Forelimb muscle (tissue), 1 donor: ENCODE data around the gene HUNK. TPM values are rescaled to one million over a fixed set of nuclear protein-coding genes. Genes with fewer than 3 reads are reported as not detected.
"Not testable (repeated sequence)": the region's sequence is repeated elsewhere in the genome, so short reads cannot be mapped to it uniquely, and the experiment has no call there.

ENCODE experiments used
- DNase-seq: peaks from one replicate; pipeline ENCODE4 v3.0.0-alpha.2; 2013; ENCODE audit warnings: low read depth
- polyA plus RNA-seq: library from polyadenylated mRNA; unstranded; fragments of 120-200 nt; gene quantifications from one replicate; pipeline ENCODE4 v1.2.1, GENCODE V29; 2013; ENCODE audit not compliant: insufficient read length

The HUNK gene
- polyA plus RNA-seq, 1 donor, result 5.0 TPM

DNA sequence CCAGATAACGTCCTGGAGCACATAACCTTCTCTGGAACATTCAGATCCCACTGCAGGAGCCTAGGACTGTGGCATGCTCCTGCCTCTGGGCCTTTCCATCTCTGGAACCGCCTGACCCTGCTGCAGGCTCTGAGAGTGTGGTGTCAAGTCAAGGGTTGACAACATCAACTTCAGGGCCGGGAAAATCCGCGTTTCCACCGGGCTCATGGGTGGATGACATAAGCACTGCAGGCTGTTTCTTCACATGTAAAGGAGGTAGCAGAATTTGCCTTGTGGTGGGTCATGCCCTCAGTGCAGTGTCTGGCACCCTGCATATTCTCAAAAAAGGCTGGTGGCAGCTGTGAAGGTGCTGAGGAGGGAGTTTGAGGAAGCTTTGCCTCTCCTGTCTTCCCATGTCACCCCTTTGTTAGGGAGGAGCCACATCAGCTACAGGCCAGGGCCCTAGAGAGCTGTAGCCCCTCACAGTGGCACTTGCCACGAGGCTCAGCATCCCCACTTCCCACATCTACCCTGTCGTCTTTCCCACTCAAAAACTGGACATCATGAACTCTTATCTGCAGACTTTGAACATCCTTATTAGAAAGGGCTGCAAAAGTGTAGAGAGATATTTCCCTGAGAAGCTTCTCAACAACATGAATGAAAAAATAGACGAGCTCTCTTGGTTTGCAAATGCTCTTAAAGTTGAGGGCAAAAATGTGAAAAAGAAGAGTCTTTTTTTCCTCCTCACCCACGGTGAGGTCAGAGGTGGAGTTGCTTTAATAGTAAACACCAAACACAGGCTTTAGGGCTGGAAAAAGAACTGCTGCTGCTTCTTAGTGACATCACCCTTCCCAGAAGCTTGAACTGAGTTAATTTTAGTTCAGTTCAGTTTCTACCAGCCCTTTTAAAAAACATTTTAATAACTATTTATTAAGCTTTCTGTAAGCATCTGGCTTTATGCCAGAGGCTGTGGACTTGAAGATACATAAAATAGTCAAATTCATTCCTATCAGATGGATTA is 121.3 kb downstream of the HUNK start:
- DNase-seq, result no peak

DNA sequence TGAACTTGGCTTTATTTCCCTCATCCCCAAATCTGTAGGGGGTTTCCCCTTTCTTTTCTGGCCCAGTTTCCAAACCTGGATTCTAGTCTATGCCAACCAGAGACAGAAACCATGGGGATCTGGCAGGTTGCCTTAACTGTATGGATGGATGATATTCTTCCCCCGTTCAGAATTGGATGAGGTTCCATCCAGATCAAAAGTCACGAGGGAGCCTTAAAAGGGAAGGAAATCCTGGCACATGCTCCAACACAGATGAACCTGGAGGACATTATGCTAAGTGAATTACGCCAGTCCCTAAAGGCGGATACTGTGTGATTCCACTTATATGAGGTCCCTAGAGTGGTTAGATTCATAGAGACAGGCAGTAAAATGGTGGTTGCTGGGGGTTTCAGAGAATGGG is 124.4 kb downstream of the HUNK start:
- DNase-seq, result peak; percentile 70

DNA sequence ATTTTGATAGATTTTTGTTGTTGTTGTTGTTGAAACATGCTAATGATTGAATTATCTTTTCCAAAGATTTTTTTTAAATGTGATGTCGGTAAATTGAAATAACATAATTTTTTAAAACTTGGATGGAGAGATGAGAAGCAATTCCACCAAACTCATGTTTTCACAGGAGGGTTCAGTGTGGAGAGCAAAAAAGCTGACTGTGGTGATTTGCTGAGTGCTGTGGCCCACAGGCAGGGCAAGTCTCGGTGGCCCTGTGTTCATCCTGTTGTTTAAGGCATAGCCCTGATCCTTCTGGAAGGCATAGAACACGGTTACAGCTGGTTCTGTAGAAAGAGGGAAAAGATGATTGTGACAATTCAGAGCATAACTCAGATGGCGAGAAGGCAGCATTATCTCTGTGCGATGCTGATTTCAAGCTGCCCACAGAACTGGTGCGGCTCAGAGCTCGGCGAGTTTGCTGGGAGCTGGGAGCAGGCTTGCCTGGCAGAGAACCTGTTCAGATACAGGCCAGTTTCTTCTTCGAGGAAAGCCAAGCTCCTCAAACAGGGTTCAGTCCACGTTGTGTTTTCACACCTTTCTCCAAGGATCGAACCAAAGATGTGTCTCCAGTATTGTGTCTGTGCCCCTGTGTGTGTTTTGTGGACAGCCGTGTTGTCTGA is 127.1 kb downstream of the HUNK start:
- DNase-seq, result no peak

DNA sequence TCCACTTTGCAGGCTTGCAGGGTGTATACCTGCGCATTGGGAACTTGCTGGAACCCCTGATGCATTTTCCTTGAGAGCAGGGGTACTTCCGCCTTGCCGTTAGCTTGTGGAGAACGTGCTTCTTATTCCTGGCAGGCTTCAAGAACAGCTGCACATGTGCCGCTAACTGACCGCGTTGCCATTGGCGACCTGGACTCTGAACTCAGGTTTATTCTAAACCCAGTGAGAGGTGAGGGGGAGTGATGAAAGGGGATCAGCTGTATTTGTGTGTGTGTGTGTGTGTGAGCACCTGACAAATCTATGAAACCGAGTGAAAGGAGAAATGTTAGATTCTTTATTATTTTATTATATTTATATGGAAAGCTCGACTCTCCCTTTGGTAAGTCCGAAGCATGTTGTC is 128.6 kb downstream of the HUNK start:
- peak; percentile 69 for DNase-seq

DNA sequence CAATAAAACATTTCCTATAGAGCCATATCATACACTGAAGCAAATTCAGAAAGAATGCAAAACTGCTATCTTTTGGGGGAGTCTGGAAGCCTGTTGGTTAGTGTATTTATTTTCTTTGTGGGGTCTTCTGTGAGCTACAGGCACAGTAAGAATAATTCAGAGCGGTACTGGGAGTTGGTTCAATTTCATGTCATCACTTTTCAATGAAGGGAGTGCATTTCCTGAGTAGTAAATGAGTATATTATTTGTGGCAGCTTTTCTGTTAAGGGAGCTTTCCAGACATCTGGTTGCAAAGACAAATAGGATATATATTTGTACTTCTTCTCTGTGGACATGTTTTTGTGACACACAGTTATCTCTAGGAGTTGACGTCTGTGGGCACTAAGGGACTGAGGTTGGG is 130.6 kb downstream of the HUNK start:
- DNase-seq, result peak; percentile 46

DNA sequence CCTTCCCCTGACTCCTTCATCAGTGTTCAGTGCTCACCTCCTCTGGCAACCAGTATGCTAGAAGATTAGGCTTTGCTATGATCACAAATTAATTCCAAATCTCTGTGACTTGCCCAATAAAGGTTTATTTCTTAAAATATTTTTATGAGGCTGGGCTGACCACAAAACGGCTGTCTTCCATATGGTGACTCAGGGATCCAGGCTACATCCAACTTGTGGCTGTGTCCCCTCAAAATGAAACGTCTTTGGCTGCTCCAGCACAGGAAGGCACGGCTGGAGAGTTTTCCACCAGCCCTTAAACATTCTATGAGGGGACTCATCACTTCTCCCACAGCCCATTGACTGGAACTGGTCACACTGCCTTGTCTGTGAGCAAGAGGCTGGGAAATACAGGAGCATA is 131.5 kb downstream of the HUNK start:
- DNase-seq, result no peak

DNA sequence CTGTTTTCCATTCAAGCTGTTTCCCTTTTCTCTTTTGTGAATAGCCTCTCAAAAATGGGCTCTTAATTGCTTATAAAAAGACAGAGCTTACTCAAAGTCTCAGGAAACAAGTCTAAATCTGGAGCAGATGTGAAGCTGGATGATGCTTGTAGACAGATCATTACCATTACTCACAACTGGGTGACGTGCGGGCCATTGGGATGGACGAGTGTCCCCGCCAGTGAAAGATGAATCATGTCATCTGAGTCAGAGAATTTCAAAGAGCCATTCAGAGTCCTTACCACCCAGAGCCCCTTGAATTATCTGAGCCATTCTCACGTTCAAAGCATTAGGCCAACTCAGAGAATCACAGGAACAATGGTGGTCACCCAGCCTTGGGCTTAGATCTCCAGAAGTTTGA is 134.6 kb downstream of the HUNK start:
- DNase-seq, result no peak

DNA sequence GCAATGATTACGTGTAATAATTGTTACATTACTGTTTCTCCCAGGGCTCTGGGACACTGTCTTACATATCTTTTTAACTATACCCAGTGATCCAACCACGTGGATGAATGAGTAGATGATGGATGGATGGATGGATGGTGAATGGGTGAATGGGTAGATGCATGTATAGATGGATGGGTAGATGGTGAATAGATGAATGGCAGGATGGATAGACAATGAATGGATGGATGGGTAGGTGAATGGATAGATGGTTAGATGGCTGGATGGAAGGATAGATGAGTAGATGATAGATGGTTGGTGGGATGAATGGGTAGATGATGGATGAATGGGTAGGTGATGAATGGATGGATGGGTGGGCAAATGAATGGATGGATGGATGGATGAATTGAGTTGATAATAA is 135.9 kb downstream of the HUNK start:
- DNase-seq, result no peak

DNA sequence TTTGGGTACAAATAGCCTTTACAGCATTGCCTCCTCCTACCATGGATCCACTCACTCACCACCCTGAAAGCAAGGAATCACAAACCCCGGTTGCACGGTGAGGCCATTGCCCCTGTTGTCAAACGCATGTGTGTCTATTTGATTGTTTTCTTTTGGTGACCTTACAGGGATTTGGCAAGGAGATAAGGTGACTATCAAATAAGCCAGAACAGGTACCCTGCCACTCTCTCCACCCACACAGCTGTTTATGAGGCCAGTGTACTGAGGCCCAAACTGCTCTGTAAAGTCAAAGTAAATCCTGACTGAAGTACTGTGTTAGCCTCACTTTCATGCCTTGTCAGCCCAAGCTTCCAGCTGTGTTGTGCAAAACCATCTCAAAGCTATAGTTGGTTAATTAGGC is 136.4 kb downstream of the HUNK start:
- DNase-seq, result no peak

DNA sequence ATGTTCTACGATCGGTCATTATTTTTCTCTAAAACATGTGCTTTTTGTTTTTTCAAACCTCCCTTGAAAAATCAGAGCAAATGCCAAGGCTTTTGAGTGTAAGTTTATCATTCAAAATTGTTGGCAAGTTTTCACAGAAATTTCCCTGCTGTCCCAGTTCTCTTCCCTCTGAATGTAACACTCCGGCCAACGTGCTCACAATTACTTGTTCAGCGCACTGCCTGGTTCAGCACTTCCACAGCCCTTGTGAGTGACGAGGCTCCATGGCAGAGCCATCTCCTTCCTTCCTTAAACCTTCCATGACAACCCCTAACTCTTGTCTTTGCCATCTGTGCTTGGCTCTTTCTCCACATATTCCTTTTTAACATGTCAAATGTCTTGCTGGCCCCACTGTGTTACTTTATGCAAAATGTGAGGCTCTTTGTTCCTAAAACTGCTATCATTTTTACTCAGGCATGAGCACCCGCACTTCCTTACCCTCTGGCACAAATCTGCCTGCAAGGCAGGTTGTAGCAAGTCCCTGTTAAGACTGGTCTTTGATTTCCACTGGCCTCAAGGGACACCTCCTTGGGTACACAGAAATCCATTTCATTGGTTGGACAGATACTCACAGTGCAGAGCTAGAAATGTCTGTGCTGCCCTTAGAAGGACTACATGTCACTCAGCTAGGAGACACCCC is 142.8 kb downstream of the HUNK start:
- no peak for DNase-seq

DNA sequence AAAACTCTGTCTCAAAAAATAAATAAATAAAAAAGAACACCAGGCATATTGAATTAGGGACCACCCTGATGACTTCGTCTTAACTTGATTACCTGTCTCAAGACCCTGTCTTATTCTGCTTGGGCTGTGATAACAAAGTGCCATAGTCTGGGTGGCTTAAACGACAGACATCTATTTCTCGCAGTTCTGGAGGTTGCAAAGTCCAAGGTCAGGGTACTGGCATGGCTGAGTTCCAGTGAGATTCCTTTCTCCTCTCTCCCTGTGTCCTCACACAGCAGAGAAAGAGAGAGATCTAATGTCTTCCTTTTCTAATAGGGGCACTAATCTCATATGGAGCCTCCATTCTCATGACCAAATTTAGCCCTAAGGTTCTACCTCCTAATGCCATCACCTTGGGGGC is 145.6 kb downstream of the HUNK start:
- no peak for DNase-seq

DNA sequence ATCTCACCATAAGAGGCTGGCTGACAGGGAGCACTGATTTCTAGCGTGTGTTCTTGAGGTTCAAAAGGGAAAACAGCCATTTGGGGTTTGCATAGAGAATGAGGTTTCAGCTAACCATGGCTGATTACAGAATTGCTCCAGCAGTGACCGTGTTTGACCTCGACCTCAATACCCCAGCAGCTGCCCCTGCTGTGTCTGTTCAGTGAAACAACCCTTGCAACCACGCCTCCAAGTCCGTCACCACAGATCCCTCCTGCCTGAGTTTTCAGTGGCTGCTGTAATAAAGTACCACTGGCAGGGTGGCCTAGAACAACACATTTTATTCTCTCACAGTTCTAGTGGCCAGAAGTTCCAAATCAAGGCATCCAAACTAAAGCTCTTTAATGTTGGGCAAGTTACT is 147.7 kb downstream of the HUNK start:
- no peak for DNase-seq

DNA sequence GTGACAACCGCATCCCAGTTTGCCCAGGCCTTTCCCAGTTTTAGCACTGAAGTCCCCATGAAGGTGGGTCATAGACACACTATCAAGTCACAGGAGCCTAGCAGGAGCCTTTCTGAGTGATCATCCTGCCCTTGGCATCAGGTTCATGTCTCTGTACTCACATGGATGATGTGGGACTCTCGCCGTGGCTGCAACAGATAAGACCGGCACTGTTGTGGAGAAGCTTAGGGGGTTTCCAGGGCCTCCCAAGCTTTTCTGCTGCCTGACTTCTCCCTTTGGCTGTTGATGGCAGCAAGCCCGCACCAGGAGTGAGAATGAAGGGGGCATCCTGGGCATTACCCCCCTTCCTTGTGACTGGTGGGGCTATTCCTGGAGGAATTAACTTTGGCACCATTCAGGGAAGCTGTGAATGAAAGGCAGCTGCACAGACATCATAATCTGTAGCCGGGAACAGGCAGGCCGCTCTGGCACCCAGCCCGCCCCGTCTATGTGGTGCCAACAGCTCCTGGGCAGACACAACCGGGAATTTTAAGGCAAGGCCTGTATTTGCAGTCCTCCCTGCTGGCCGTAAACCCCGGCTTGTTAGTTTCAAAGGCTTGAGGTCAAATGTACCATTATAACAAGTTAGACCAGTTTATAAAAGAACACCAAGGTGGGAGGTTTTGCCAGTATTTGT is 148.6 kb downstream of the HUNK start:
- DNase-seq, result no peak

DNA sequence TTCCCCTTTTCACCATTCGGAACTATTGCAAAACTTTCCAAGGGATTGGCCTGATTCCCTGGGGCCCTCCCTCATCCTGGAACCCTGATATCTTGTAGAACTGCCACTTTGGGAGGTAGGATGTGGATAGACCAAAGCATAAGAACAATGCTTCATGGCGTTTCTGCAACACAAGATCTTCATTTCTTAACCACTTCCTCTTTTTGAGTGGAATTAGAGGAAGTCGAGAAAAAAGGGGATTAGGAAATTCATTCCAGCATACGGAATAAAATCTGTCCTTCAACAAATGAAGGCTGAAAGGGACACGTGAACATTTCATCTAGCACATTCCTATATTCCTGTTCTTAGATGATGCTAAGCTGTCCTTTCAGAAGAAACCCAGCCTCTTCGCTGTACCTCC is 149.3 kb downstream of the HUNK start:
- no peak for DNase-seq

DNA sequence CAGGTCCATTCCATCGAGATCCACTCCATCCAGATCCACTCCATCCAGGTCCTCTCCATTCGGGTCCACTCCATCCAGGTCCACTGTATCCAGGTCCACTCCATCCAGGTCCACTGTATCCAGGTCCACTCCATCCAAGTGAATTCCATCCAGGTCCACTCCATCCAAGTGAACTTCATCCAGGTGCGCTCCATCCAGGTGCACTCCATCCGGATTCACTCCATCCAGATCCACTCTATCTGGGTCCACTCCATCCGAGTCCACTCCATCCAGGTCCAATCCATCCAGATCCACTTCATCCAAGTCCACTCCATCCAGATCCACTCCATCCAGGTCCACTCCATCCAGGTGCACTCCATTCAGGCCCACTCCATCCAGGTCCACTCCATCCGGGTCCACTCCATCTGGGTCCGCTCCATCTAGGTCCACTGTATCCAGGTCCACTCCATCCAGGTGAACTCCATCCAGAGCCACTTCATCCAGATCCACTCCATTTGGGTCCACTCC is 157.4 kb downstream of the HUNK start:
- no peak for DNase-seq

DNA sequence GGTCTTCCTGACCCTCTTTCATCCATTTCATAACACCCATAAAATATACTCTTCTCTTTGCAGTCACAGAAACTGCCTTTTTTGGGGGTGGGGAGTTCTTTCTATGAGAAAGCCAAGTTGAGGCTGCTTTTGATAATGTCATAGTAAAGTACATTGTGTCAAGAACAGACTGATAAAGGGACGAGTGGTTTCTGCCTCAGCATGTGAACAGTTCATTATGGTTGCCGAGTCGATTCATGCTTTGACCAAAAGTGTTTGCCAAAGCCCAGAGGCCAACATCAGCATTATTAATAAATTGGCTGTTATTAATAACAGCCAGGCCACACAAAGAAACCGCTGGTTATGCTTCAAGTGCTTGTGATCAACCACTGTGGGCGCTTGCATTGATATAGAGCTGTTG is 162.0 kb downstream of the HUNK start:
- no peak for DNase-seq

DNA sequence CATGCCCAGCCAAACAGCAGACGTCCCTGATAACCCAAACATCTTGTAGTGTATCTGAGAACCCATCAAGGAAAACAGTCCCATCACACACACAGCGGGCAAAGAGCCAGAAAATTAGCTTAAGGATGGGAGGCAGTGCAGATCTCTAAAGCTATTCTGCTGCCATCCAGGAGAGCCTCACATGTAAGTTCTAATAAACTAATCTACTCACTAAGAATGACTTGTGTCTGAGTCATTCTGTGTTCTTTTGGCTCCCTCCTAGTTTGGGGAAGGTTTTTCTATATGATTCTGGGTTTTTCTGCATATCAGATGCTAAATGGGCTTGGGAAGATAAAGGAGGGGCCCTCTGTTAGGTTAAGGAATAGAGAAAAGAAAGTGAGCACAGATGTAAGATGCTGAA is 162.8 kb downstream of the HUNK start:
- DNase-seq, result no peak

DNA sequence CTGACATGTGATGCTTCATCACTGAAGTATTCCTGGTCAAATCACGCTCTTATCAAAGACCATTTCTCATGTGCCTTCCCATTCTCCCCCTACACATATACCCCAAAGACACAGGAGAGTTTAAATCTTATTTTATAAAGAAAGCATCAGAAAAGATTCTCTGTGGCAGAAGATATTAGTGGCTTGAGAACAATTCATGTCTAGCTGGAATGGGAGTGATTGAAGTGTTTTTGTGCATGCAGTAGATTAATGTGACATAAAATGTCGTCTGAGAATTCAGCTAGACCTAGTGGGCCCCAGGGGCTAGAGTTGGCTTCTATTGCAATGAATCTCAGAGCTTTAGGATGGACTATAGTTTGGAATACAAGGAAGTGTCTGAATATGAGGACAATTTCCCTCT is 163.9 kb downstream of the HUNK start:
- DNase-seq, result no peak

DNA sequence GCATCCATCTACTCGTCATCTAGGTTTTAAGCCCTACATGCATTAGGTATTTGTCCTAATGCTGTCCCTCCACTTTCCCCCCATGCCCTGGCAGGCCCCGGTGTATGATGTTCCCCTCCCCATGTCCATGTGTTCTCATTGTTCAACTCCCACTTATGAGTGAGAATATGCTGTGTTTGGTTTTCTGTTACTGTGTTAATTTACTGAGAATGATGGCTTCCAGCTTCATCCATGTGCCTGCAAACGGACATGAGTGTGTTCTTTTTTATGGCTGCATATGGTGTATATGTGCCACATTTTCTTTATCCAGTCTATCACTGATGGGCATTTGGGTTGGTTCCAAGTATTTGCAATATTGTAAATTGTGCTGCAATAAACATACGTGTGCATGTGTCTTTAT is 165.9 kb downstream of the HUNK start:
- DNase-seq, result not testable (repeated sequence)

DNA sequence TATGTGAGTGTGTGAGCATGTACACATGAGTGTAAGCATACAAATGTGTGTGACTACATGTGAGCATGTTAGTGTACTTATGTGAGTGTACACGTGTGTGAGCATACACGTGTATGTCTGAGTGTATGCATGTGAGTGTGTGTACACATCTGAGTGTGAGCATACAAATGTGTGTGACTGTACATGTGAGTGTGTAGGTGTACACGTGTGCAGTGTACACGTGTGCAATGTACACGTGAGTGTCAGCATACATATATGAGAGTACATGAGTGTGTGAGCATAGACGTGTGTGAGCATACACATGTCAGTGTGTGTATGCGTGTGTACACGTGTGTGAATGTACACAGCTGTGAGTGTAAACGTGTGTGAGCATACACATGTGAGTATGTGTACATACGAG is 170.6 kb downstream of the HUNK start:
- no peak for DNase-seq

DNA sequence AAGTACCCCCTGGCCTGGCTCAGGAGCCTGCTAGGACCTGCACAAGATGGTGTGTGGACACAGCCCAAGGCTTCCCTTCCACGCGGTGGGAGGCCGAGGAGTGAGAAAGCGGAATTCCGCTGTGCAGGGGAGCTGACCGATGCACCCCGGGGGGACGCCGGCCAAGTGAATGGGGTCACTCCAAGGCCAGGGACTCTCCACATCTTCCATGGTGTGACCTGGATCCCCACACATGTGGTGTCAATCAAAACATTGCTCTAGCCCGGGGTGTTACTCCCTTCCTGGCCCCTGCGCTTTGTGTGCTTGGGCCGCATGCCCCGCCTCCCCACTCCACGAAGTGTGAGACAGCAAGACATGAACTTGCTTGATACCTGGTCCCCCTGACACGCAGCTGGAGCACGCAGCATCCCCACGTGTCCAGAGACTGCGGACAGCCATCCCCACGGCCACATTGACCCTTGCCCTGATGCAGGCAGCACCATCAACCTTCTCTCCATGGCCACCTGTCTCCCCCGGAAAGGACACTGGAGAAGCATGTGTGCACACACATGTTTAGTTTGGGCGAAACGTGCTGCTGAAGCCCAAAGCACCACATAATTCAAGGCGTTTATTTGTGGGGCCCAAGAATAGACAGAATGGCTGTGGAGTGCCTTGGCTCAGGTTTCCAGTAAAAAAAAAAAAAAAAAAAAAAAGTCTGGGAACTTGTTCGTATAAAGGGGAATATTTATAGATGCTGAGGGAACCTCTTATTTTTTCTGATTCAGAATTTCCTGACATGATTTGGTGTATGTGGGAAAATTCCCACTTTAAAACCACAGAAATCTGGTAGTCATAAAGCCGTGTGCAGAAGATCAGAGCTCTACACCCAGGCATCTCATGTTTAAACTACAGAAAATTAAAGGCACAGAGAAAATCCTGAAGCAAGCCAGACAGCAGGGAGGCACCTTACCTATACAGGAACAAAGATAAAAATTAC is 171.7 kb downstream of the HUNK start:
- no peak for DNase-seq
